Immature natural killer cell (primary cell): Measurements from ENCODE around the gene DOCK3. TPM values are rescaled to one million over a fixed set of nuclear protein-coding genes. Genes with fewer than 3 reads are reported as not detected.

Experiments used
- DNase-seq, 3 donors: peaks; one replicate each; pipeline ENCODE4 v3.0.0; 2022; ENCODE audit warnings: mixed read lengths in 1 of 3
- H3K27ac Mint-ChIP-seq, 6 donors: one replicate each; pipeline ENCODE4 v1.8.0; 2020; ENCODE audit warnings: mixed read lengths in 6 of 6, mild to moderate bottlenecking in 5 of 6, inconsistent platforms in 4 of 6, moderate library complexity in 3 of 6
- H3K27me3 Mint-ChIP-seq, 3 donors: one replicate each; pipeline ENCODE4 v1.8.0; 2020 to 2021; ENCODE audit warnings: low read depth in 3 of 3, mild to moderate bottlenecking in 3 of 3, mixed read lengths in 3 of 3, moderate library complexity in 3 of 3, inconsistent platforms in 1 of 3
- H3K36me3 Mint-ChIP-seq, 3 donors: one replicate each; pipeline ENCODE4 v1.8.0; 2020; ENCODE audit warnings: mixed read lengths in 3 of 3, inconsistent platforms in 2 of 3, mild to moderate bottlenecking in 2 of 3
- H3K4me1 Mint-ChIP-seq, 2 donors: one replicate each; pipeline ENCODE4 v1.8.0; 2020; ENCODE audit warnings: inconsistent platforms in 2 of 2, mild to moderate bottlenecking in 2 of 2, mixed read lengths in 2 of 2, moderate library complexity in 1 of 2
- H3K4me3 Mint-ChIP-seq, 5 donors: one replicate each; pipeline ENCODE4 v1.8.0; 2020; ENCODE audit warnings: mild to moderate bottlenecking in 5 of 5, mixed read lengths in 5 of 5, inconsistent platforms in 3 of 5, moderate library complexity in 3 of 5
- H3K9me3 Mint-ChIP-seq, 6 donors: one replicate each; pipeline ENCODE4 v1.8.0; 2020; ENCODE audit warnings: mild to moderate bottlenecking in 6 of 6, mixed read lengths in 6 of 6, inconsistent platforms in 4 of 6, moderate library complexity in 3 of 6
- polyA plus RNA-seq, 3 donors: library from polyadenylated mRNA; unstranded; fragments of 300-500 nt; fragmentation: Illumina TruSeq; gene quantifications; one replicate each; pipeline ENCODE4 v1.2.3, GENCODE V29; 2021

DOCK3 gene
- polyA plus RNA-seq, 3 donors from 2014 or later = 0.06 to 0.08 TPM; not detected in 1

DNA sequence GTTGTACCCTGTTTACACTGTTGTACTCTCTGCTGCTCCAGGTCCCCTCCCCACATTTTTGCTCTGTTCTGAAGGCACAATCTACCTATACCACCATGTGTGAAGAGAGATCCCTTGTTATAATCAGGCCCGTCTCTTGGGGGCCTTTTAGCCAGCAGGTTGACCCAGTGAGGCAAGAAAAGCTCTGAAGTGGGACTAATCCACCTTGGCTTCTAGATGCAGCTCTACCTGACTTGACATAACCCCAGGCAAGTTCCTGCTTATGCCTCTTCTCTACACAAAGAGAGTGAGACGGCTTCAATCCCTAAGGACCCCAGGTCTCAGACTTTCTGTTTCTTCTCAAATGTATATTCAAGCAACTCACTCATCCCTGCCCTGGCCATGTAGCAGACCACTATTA is 653.5 kb downstream of the DOCK3 start:
- Mint-ChIP-seq H3K9me3 (no peaks in the 10 kb centered on the region), H3K27me3 (peaks cover 2 to 9% (median 5%) of the 10 kb centered on the region in 3 donors), H3K4me3 (no peak overlapping the region), H3K27ac (no peak overlapping the region), H3K36me3 (peaks cover 0 to 2% (median 0%) of the 10 kb centered on the region in 3 donors), H3K4me1 (no peaks in the 10 kb centered on the region)
- DNase-seq = no peak

DNA sequence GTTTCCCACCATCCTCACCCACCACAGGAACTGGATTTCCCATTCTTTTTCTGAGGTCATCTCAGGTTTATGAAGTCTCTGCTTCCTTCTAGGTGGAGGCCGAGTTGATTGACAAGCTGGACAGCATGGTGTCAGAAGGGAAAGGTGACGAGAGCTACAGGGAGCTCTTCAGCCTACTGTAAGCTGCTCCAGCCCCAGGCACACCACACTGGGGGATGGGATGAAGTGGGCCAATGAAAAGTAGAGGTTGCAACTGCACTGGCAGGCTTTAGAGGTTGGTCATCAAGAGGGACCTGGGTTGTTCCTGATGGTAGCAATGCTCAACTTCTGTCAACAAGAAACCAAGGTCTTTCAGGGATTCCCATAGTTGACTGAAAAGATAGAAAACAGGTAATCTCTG is 655.3 kb downstream of the DOCK3 start:
- no peak overlapping the region for H3K4me3 Mint-ChIP-seq
- no peaks in the 10 kb centered on the region for H3K4me1 Mint-ChIP-seq
- DNase-seq = no peak
- H3K27ac Mint-ChIP-seq = no peak overlapping the region
- H3K36me3 Mint-ChIP-seq = peaks cover 0 to 4% (median 0%) of the 10 kb centered on the region in 3 donors
- no peaks in the 10 kb centered on the region for H3K9me3 Mint-ChIP-seq
- peaks cover 2 to 4% (median 2%) of the 10 kb centered on the region in 3 donors for H3K27me3 Mint-ChIP-seq

DNA sequence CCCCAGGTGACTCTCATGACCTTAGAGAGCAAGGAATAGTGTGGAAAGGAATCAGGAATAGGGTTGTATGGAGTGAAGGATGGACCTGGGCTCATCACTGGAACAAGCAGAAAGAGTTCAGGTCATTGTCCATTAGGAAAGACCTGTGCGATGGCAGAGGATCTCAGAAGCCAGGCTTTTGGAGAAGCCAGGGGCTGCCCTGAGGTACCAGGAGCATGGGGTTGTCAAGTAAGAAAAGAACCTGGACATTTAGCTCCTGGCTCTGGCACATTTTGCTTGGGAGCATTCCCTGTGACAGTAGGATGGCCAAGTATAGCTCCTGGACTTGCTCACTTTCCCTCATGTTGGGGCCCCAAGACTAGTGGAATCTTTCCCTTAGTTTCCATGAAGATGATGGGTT is 657.4 kb downstream of the DOCK3 start:
- H3K4me3 Mint-ChIP-seq = no peak overlapping the region
- H3K9me3 Mint-ChIP-seq = no peaks in the 10 kb centered on the region
- H3K36me3 Mint-ChIP-seq = peaks cover 0 to 4% (median 0%) of the 10 kb centered on the region in 3 donors
- no peaks in the 10 kb centered on the region for H3K4me1 Mint-ChIP-seq
- H3K27ac Mint-ChIP-seq = no peak overlapping the region
- peaks cover 2 to 4% (median 2%) of the 10 kb centered on the region in 3 donors for H3K27me3 Mint-ChIP-seq
- DNase-seq = no peak

DNA sequence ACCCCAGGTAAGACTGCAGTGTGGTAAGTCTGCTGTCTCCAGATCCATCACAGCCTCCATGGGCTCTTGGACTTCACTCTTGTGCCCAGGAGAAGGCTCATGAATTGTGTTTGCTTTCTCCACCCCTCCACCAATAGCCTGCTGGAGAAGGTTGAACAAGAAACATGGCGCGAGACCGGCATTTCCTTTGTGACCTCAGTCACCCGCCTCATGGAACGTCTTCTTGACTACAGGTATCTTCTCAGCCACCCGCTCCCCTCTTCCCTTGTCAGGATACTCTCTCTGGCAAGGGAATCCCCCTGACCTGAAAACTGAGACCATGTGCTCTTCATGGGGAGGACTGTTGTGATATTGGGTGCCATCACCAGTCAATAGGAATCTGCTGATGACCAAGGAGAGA is 658.3 kb downstream of the DOCK3 start:
- Mint-ChIP-seq H3K27ac (no peak overlapping the region), H3K9me3 (no peaks in the 10 kb centered on the region), H3K4me3 (no peak overlapping the region), H3K27me3 (peaks cover 0 to 4% (median 2%) of the 10 kb centered on the region in 3 donors), H3K36me3 (peaks cover 0 to 4% (median 0%) of the 10 kb centered on the region in 3 donors), H3K4me1 (no peaks in the 10 kb centered on the region)
- DNase-seq = no peak

DNA sequence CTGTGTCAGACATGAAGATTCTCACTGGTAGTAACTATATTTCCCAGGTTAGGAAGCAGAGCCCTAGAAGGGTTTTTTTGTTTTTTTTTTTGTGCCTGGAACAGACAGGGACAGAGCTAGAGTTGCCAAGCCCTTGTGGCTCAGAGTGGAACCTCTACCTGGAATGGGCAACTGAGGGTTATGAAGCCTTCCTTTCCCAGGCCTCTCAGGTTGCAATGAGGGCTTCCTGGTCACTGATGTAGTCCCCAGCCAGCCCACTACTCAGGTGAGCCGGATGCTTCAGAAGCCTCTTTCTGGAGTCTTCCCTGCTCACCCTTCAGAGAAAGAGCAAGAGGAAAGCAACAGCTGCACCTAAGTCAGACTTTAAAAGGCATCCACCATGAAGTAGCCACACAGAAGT is 661.5 kb downstream of the DOCK3 start:
- no peak overlapping the region for H3K27ac Mint-ChIP-seq
- no peak overlapping the region for H3K4me3 Mint-ChIP-seq
- H3K4me1 Mint-ChIP-seq = no peaks in the 10 kb centered on the region
- no peak for DNase-seq
- H3K36me3 Mint-ChIP-seq = peaks cover 0 to 4% (median 0%) of the 10 kb centered on the region in 3 donors
- H3K9me3 Mint-ChIP-seq = no peaks in the 10 kb centered on the region
- H3K27me3 Mint-ChIP-seq = peaks cover 0 to 4% (median 0%) of the 10 kb centered on the region in 3 donors

DNA sequence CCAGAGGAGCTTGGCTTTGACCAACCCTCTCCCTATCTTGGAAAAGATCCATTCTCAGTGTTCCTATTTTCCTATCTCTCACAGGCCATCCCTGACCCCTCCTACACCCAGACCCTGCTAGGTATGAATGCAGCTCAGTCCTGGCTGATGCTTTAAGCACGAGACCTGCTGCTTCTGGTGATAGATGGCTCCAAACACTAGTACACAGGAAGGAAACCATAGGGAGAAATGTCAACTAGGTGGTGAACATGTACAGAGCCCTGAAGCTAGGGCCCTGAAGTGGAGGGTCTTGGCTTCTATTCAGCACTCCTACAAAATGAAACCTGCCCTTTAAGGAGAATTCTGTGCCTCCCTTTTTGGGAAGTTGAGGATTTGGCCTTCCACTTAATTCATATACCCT is 662.9 kb downstream of the DOCK3 start:
- H3K27me3 Mint-ChIP-seq = peaks cover 0 to 4% (median 0%) of the 10 kb centered on the region in 3 donors
- H3K4me3 Mint-ChIP-seq = no peak overlapping the region
- H3K36me3 Mint-ChIP-seq = peaks cover 0 to 4% (median 0%) of the 10 kb centered on the region in 3 donors
- H3K9me3 Mint-ChIP-seq = no peaks in the 10 kb centered on the region
- H3K27ac Mint-ChIP-seq = no peak overlapping the region
- no peak for DNase-seq
- no peaks in the 10 kb centered on the region for H3K4me1 Mint-ChIP-seq

DNA sequence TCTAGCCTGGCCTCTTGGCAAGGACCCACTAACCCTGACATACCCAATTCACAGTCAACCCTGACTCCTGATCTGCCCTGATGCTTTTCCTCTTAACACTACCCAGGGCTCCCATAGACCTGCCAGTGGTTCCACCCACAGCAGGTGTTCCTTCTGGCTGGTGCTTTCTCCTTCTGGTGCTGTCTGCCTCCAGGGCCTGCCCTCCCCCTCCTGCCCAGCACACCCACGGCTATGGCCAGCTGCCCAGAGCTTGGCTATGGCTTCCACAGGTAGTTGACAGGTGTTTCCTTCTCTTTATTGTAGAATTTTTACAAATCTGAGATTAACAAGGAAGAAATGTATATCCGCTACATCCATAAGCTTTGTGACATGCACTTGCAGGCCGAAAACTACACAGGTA is 663.9 kb downstream of the DOCK3 start:
- no peaks in the 10 kb centered on the region for H3K9me3 Mint-ChIP-seq
- no peak overlapping the region for H3K4me3 Mint-ChIP-seq
- DNase-seq = no peak
- no peaks in the 10 kb centered on the region for H3K36me3 Mint-ChIP-seq
- H3K27me3 Mint-ChIP-seq = no peaks in the 10 kb centered on the region
- H3K4me1 Mint-ChIP-seq = no peaks in the 10 kb centered on the region
- no peak overlapping the region for H3K27ac Mint-ChIP-seq

DNA sequence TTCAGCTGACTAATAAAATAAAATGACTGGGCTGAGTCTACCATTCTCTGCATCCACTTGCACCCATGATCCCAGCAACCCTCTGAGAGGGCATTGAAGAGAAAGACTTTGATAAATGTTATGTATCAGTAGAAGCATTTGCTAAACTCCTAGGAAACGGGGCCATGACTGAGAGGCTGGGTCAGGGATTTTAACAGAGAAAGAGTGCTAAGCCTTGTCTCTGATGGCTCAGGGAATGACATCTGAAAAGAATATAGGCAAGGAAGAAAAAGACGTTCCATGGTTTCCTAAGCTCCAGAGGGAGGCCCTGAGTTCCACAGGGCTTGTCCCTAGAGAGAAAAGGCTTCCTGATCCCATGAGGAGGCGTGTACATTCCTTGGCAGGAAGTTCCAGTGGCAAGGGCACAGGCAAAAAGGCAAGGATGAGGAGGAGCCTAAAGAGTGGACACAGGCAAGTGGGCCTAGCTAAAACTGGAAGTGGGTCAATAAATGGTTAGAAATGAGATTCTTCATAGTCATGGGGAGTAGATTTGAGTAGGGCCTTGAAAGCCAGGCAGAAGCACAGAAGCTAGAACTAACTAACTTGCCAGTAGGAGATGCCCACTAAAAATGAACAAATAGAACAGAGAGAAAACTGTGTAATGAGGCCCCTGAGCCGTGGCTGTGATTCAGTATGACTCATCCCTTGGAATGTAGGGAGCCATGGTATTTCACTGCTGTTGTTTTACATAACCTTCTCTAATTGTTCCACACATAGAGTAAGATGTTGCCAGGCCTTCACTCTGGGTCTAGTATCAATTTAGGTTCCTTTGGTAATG is 665.5 kb downstream of the DOCK3 start:
- no peak for DNase-seq
- no peaks in the 10 kb centered on the region for H3K9me3 Mint-ChIP-seq

DNA sequence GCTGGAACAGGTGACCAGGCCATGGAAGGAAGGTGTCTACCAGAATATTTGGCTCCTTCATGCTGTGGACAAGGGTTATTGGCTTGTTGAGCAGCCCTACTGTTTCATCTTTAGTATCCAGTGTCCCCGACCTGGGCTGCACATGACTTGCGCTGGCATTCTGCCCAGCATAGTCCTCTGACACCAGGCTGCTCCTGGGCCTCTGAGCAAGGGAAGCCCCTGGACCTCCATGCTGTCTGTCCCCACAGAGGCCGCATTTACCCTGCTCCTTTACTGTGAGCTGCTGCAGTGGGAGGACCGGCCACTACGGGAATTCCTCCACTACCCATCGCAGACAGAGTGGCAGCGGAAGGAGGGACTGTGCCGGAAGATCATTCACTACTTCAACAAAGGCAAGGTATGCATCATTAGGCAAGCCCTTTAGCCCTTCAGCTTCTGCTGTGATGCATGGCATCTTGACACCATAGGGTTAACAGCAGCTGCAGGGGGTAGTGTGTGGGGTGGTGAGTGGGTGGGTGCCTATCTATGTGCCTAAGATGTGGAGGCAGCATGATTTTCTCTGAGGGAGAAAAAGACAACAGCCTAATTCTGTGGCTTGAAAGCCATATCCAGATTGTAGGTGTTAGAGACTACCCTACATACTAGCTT is 666.4 kb downstream of the DOCK3 start:
- DNase-seq = no peak
- Mint-ChIP-seq H3K36me3 (no peaks in the 10 kb centered on the region), H3K9me3 (no peaks in the 10 kb centered on the region), H3K27me3 (peaks cover 0 to 4% (median 1%) of the 10 kb centered on the region in 3 donors), H3K4me3 (no peak overlapping the region), H3K4me1 (no peaks in the 10 kb centered on the region), H3K27ac (no peak overlapping the region)

More for the DNA sequence above, 665.5 kb downstream of the DOCK3 start:
- Mint-ChIP-seq H3K4me3 (no peak overlapping the region), H3K27ac (no peak overlapping the region), H3K27me3 (peaks cover 0 to 1% (median 1%) of the 10 kb centered on the region in 3 donors), H3K36me3 (no peaks in the 10 kb centered on the region), H3K4me1 (no peaks in the 10 kb centered on the region)

DNA sequence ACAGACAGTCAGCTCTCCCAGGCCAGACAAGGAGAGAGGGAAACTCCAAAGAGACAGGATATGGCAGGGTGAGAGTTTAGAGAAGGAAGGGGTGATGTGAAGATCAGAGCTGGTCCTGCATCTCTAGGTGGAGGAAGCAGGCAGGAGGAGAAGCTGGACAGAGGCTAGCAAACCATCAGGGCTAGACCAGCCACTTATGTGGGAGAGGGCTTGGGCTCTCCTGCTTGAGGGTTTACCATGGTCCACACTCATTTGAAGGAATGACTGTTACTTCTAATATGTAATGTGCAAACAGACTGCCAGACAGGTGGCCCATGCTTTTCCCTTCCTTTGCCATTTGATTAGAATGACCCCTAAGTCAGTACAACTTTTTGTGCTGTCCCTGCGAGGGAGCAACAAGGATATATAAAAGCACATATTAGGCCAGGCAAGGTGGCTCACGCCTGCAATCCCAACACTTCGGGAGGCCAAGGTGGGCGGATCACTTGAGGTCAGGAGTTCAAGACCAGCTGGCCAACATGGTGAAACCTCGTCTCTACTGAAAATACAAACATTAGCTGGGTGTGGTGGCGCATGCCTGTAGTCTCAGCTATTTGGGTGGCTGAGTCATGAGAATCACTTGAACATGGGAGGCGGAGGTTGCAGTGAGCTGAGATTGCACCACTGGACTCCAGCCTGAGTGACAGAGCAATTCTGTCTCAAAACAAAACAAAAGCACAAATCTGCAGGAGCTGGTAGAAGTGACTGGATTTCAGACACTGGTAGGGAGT is 669.4 kb downstream of the DOCK3 start:
- no peak for DNase-seq
- no peaks in the 10 kb centered on the region for H3K36me3 Mint-ChIP-seq
- no peaks in the 10 kb centered on the region for H3K4me1 Mint-ChIP-seq
- H3K27ac Mint-ChIP-seq = no peak overlapping the region
- peaks cover 2 to 5% (median 4%) of the 10 kb centered on the region in 3 donors for H3K27me3 Mint-ChIP-seq
- no peaks in the 10 kb centered on the region for H3K9me3 Mint-ChIP-seq
- H3K4me3 Mint-ChIP-seq = no peak overlapping the region

DNA sequence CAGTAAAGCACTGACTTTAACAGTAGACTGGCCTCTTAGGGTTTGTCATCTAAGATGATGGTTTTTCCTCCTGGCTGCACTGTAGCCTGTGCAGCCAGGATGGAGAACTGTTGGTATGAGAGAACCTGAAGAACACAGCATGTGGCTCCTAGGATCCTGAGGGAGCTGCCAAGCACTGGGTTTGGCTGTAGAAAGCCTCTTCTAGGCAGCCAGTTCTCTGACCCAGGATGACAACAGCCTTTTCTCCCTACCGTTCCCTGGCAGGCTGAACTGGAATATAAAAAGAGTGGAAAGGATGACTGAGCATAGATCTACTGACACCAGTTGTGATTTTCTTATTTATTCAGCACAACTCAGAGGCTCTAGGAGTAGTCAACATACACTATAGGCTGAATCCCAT is 676.0 kb downstream of the DOCK3 start:
- Mint-ChIP-seq H3K4me3 (no peak overlapping the region), H3K4me1 (no peaks in the 10 kb centered on the region), H3K27me3 (peaks cover under 1 to 6% (median 2%) of the 10 kb centered on the region in 3 donors), H3K36me3 (peaks cover 0 to 6% (median 0%) of the 10 kb centered on the region in 3 donors), H3K27ac (no peak overlapping the region), H3K9me3 (no peaks in the 10 kb centered on the region)
- DNase-seq = no peak

DNA sequence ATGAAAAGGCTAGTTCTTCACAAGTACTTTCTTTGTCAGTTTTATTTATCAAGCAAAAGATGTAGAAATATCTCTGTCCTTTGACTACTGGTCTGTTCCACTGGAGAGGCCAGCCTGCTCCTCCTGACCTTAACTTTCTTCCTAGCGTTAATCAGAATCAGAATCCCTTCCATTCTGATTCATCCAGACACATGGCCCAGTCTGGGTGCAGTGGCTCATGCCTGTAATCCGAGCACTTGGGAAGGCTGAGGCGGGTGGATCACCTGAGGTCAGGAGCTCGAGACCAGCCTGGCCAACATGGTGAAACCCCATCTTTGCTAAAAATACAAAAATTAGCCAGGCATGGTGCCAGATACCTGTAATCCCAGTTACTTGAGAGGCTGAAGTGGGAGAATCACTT is 678.4 kb downstream of the DOCK3 start:
- Mint-ChIP-seq H3K36me3 (peaks cover 0 to 6% (median 0%) of the 10 kb centered on the region in 3 donors), H3K27me3 (peaks cover 0 to 2% (median 0%) of the 10 kb centered on the region in 3 donors), H3K4me3 (no peak overlapping the region), H3K4me1 (no peaks in the 10 kb centered on the region), H3K27ac (no peak overlapping the region), H3K9me3 (no peaks in the 10 kb centered on the region)
- no peak for DNase-seq

DNA sequence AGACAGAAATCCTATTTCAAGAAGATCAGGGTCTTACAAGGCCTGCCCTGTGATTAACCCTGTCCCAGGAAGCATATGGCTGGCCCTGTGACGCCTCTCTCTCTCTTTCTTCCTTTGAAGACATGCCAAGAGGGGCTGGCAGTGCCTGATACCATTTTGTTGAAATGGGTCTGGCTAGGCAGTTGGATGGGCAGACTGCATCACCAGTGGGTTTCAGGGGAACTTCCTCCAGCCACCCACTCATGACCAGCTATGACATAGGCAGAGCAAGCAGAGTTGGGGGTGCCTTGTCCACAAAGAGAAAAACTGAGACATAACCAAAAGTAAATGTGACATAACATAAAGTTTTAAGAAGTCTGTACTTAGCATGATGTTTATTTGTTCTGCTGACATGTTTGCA is 679.0 kb downstream of the DOCK3 start:
- H3K27me3 Mint-ChIP-seq = peaks cover 0 to 4% (median 0%) of the 10 kb centered on the region in 3 donors
- H3K9me3 Mint-ChIP-seq = no peaks in the 10 kb centered on the region
- no peak overlapping the region for H3K27ac Mint-ChIP-seq
- no peaks in the 10 kb centered on the region for H3K4me1 Mint-ChIP-seq
- DNase-seq = no peak
- peaks cover 0 to 6% (median 0%) of the 10 kb centered on the region in 3 donors for H3K36me3 Mint-ChIP-seq
- H3K4me3 Mint-ChIP-seq = no peak overlapping the region

DNA sequence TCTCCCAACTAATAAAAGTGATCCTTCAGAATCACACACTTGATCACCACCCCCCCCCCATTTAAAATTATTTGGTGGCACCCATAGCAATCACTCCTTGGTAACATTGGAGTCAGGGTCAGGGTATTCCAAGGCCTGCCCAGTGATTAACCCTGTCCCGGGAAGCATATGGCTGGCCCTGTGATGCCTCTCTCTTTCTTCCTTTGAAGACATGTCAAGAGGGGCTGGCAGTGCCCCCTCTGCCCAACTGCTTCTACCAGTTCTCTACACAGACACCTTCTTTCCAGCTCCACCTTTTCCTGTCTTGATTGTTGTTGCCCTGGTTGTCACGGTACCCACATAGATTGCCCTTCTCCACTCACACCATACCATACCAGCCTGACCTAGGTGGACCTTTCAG is 679.4 kb downstream of the DOCK3 start:
- Mint-ChIP-seq H3K36me3 (peaks cover 0 to 6% (median 0%) of the 10 kb centered on the region in 3 donors), H3K27ac (no peak overlapping the region), H3K4me1 (no peaks in the 10 kb centered on the region), H3K4me3 (no peak overlapping the region), H3K9me3 (no peaks in the 10 kb centered on the region), H3K27me3 (peaks cover 0 to 4% (median 0%) of the 10 kb centered on the region in 3 donors)
- DNase-seq = no peak
